Prostate gland (tissue), 2 donors: ENCODE data around the gene TRIM32.

Source experiments
- POLR2A ChIP-seq: fragments of 450-650 bp; IDR thresholded peaks from one replicate; pipeline ENCODE4 v1.6.1; 2016; ENCODE audit warnings: antibody characterized with exemption, mild to moderate bottlenecking
- POLR2AphosphoS5 ChIP-seq: sonication (generic); formaldehyde crosslinking; IDR thresholded peaks from one replicate; pipeline ENCODE4 v1.6.1; 2017; ENCODE audit warnings: antibody characterized with exemption
- TF ChIP-seq, protein P1 (sequence below), 4 experiments: fragments of 200-600 bp in 2 of 4; fragments of 450-650 bp in 2 of 4; sonication (generic) in 2 of 4; IDR thresholded peaks; 1 replicate in 3 of 4; 2 replicates in 1 of 4; pipeline ENCODE4 v1.5.1; 2016 to 2019; ENCODE audit warnings: antibody characterized with exemption in 4 of 4, mild to moderate bottlenecking in 2 of 4, moderate library complexity in 2 of 4

DNA sequence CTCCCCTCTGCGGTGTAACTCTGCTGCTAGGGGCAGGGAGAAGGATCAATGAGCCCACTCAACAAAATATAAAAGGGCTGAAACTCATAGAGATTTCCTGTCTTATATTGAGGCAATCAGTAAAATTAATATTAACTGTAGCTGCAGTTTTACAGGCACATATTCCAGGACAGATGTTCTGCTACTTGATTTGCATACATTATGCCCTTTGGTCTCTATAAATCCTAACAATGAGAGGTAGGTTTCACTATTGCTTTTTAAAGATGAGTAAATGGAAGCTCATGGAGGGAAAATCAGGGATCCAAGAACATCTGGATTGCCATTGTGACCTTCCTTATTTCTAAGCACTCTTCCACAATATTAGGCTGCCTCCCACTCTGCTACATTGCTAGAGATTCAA, 23.5 kb upstream of the TRIM32 start:
- TF ChIP-seq, protein P1, sequence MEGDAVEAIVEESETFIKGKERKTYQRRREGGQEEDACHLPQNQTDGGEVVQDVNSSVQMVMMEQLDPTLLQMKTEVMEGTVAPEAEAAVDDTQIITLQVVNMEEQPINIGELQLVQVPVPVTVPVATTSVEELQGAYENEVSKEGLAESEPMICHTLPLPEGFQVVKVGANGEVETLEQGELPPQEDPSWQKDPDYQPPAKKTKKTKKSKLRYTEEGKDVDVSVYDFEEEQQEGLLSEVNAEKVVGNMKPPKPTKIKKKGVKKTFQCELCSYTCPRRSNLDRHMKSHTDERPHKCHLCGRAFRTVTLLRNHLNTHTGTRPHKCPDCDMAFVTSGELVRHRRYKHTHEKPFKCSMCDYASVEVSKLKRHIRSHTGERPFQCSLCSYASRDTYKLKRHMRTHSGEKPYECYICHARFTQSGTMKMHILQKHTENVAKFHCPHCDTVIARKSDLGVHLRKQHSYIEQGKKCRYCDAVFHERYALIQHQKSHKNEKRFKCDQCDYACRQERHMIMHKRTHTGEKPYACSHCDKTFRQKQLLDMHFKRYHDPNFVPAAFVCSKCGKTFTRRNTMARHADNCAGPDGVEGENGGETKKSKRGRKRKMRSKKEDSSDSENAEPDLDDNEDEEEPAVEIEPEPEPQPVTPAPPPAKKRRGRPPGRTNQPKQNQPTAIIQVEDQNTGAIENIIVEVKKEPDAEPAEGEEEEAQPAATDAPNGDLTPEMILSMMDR (IDR thresholded peaks at IDR 0.05): no peak
- TF ChIP-seq POLR2A (no peak), POLR2AphosphoS5 (no peak)
